ENCODE data around the gene NOS2.
A peak's percentile ranks its signal among the peaks of the same experiment; 100 is the strongest.
"Not testable (repeated sequence)": the region's sequence is repeated elsewhere in the genome, so short reads cannot be mapped to it uniquely, and the experiment has no call there.

NOS2 gene

DNA sequence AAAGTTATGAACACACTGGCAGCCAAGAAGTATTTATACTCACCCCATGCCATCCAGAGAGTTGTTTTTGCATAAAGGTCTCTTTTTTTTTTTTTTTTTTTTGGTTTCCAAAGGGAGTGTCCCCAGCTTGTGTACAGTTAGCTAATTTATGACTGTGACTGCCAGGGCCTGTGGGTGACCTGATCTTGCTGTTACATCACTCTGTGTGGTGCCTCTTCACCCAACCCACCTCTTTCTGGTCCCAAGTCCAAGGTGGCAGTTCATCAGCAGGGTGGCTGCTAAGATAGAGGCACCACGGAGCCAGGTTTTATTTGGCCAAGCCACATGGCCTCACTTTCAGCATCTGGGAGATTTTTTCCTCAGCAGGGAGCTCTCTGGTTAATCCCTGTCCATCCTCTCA lies at the start of gene NOS2:
Gene NOS2 (minus strand): TSS at position 8 of the 400 bp plus-strand sequence. CDS start 1,720 bp downstream, outside the sequence.
- no peak for DNase-seq

DNA sequence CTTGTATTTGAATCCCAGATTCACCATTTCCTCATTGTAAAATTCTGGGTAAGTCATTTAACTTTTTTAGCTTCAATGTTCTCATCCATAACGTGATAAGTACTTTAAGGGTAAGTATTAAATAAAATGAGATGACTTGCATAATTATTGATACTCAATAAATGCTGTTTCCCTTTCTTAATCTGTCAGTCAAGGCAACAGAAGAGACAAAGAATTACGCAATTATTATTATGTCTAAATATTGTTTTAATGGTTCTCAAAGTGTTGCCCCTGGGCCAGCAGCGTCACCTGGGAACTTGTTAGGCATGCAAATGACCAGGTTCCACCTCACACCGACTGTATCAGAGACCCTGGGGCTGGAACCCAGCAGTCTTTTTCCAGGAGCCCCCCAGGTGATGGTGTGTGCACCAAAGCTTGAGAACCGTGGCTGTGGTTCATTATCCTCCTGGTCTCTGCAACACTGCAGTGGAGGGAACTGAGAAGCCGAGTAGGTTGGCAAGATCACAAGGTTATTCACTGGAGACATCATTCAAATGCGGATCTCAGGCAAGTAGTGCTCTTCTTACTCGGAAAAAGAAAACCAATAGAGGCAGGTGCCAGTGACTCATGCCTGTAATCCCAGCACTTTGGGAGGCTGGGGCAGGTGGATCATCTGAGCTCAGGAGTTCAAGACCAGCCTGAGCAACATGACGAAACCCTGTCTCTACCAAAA lies 49.3 kb upstream of the NOS2 start:
- DNase-seq: no peak

DNA sequence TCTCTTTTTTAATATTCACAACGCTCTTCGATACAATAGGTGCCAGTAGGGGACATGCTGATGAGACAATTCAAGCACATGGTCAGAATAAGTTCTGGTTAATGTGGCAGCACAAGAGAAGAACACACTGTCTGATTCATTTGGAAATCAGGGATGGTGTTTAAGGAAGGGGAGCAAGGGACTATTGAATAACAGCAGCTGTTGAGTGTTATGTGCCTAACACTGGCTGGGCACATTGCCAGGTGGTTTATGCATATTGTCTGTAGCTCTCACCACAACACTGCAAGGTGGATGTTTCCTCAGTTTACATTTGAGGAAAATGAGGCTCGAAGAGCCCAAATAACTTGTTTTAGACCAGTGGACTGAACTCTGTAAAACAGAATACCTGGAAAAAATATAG lies 48.6 kb upstream of the NOS2 start:
- DNase-seq: no peak

DNA sequence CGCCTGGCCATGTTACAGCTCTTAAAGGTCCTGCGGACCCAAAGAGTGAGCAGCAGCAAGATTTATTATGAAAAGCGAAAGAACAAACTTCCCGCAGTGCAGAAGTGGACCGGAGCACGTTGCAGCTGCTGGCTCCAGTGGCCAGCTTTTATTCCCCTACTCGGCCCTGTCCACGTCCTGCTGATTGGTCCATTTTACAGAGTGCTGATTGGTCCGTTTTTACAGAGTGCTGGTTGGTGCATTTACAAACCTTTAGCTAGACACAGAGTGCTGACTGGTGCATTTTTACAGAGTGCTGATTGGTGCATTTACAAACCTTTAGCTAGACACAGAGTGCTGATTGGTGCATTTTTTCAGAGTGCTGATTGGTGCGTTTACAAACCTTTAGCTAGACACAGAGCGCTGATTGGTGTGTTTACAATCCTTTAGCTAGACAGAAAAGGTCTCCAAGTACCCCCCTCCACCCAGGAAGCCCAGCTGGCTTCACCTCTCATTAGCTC lies 46.5 kb upstream of the NOS2 start:
- DNase-seq: not testable (repeated sequence)

DNA sequence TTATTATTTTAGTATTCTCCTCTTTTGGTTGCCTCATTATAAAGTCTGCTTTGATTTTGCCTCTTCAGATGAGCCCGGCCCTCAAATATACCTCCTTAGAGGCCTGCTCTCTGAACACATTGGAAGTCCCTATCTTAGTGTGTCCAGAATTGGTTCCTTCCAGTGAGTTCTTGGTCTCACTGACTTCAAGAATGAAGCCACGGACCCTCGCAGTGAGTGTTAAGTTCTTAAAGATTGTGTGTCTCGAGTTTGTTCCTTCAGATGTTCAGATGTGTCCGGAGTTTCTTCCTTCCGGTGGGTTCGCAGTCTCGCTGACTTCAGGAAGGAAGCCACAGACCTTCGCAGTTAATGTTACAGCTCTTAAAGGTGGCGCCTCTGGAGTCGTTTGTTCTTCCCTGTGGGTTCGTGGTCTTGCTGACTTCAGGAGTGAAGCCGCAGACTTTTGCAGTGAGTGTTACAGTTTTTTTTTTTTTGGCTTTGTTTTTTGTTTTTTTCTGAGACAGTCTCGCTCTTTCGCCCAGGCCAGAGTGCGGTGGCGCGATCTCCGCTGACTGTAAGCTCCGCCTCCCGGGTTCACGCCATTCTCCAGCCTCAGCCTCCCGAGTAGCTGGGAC lies 45.8 kb upstream of the NOS2 start:
- peak; percentile 23 for DNase-seq

DNA sequence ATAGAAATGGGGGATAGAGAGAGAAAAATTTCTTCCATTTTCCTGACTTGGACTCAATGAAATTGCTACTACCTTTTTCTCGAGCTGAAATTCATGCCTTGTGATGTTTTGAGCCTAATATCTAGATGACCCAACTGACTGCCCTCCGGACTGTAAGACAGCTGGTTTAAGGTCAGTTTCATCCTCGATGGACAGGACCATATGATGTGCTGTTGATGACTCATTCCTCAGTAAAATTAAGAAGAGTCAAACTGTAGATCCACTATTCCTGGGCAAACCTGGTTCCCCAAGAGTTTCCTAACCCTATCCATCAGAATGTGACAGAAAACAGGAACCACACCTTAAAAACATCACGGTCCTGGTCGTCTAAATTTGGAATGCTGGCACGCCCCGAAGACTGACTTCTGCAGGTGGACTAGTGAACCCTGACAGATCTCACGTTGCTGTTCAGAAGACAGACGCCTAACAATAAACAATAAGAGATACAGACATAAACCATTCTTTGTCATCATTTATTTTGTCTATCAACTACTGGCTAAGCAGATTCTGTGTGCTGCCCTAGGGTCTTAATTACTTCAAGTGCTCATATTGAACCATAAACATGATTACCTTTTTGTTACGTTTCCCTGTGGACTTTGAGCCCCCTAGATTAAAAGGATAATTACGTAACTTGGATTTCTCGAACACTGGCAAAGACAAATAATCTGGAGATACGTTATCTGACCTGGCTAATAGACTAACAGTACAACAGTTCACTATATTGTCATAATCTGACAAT lies 45.1 kb upstream of the NOS2 start:
- no peak for DNase-seq

DNA sequence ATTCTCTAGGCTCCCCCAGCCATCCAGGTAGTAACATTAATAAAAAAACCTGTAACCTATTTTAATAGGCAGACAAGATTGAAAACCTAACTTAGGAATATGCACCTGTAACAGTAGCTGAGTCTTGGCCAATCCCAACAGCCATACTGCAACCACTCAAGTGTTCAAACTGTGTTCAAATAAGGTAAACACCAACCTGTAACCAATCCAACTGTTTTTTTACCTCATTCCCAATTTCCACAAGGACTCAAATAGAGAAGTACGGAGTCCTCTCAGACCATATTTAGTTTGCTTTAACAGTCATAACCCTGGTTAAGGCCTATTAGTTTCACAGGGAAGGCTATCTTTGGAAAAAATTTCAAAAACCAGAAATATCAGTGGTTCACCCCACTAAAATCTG lies 40.4 kb upstream of the NOS2 start:
- no peak for DNase-seq

DNA sequence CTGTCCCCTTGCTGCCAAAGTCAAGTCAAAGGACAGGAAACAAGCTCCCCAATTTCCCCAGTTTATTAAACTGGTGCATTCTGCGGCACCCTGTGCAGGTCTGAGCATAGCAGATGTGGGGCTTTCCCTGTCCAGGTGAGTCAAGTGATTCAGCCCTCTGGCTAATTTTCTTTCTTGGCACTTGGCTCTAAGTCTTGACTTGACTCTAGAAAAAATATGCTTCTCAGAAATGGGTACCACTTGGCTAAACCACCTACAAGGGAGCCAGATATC lies 40.0 kb upstream of the NOS2 start:
- not testable (repeated sequence) for DNase-seq

DNA sequence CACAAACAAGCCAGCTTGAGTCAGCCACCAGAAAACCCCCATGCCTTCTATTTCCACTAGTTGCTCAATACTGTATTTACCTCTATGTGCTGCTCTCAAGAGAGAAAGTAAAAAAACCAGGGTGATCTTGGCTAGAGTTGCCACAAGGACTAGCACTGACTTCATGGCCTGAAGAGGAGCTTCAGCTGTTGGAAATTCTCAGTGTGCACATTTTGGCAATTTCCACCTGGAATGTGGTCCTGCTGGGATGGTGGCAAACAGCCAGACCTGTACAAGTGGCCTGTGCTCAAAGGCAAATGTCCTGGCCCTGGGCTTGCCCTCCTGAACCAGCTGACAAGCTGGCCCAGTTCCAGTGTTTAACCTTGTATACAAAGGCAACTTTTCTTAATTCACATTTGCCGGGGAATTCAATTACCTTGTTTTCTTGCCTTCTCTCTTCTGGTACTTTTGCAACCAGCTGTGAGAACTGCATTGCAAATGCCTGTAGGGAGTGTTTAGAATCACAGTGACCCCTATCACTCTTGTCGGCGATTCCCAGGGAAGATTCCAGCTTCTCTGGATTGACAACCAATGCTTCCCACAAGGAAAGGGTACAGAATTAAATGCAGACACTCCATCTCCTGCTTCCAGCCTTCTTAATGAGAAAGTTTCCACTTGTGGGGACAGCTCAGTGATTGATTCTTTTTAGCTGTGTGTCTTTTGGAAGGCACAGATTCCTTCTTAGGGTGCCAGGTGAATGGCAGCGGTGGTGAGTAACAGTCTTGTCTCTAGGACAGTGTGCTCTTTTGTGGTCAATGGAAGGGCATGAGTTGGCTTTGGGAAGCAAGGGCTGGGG lies 39.5 kb upstream of the NOS2 start:
- not testable (repeated sequence) for DNase-seq

DNA sequence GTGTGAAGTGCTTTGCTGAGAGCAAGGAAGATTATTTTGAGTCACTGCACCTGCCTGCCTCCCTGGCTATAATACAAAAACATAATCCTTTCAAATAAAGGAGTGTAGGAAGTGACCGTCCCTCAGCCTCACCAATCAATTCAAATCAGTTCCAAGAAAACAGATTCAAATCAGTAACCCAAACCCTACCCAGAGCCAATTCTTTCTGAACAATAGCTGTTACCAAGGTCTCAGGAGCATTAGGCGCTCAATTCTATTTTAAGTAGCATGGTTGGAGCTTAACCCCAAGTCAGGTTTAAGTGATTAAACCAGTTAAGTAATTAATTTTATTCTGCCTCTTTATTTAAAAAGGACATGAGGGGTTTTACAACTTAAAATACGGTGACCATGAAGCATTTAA lies 38.3 kb upstream of the NOS2 start:
- not testable (repeated sequence) for DNase-seq

DNA sequence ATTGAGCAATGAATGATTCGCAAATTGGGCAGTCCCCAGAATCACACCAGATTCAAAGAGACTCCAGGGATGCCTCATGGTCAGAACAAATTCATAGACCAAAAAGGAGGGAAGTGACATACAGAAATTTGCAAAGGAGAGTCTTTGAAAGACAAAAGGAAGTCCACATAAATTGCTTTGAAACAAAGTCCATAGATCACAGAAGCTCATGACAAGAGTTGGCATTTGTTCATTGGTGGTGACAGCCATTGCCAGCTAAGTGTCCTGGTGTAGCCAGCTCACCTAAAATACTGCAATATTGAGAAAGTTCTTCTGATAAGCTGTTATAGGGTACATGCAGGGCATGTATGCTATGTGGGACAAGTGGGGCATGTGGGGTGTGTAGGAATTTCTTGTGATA lies 37.4 kb upstream of the NOS2 start:
- DNase-seq: not testable (repeated sequence)

DNA sequence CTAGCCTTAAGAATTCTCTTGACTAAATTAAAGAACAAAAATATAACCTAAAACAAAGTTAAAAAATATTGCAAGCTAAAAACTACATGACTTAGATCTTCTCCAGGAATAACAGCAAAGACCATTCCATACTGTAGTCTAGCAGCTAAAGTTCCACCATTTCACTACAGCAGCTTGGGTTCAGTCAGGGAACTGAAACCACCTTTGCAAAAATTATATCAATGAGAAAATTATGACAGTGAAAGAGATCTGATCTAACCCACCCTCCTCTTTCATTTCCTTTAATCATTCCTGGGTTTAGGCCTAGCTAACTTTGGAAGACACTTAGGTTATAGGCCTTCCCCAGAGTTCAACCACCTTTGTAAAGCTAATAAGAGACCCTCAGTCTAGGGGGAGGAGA lies 36.3 kb upstream of the NOS2 start:
- DNase-seq: no peak

DNA sequence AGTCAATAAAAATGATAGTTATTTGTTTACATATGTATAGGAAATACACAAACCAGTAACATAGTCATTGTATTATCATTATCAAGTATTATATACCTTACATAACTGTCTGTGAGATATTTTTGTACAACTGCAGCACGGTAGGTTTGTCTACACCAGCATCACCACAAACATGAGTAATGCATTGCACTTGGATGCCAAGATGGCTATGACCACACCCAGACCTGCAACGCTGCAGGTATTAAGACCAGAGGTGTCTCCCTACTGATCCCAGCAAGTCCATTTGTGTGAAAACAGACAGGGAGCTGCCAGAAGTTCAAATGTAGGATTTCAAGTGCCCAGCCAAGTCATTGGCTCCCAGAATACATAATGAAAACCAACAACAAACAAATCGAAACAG lies 34.2 kb upstream of the NOS2 start:
- DNase-seq: no peak

DNA sequence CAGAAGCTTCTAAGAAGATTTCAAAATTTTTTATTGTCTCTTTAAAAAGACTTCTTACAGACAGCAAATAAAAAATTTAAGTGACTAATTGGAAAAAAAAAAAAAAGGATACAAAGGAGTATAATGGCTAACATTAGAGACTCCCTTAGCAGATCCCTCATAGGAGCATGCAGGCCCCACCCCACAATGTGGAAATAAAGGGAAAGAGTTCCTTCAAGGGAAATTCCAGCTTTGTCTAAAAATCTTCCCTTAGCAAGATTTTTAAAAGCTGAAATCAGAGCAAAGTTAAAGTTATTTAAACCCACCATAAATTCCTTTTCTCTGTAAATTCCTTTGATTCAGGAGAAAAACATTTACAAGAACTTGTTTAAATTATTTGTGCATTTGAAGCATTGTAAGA lies 32.5 kb upstream of the NOS2 start:
- no peak for DNase-seq

DNA sequence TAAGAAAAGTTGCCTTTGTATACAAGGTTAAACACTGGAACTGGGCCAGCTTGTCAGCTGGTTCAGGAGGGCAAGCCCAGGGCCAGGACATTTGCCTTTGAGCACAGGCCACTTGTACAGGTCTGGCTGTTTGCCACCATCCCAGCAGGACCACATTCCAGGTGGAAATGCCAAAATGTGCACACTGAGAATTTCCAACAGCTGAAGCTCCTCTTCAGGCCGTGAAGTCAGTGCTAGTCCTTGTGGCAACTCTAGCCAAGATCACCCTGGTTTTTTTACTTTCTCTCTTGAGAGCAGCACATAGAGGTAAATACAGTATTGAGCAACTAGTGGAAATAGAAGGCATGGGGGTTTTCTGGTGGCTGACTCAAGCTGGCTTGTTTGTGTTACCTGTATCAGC lies 29.6 kb upstream of the NOS2 start:
- not testable (repeated sequence) for DNase-seq

DNA sequence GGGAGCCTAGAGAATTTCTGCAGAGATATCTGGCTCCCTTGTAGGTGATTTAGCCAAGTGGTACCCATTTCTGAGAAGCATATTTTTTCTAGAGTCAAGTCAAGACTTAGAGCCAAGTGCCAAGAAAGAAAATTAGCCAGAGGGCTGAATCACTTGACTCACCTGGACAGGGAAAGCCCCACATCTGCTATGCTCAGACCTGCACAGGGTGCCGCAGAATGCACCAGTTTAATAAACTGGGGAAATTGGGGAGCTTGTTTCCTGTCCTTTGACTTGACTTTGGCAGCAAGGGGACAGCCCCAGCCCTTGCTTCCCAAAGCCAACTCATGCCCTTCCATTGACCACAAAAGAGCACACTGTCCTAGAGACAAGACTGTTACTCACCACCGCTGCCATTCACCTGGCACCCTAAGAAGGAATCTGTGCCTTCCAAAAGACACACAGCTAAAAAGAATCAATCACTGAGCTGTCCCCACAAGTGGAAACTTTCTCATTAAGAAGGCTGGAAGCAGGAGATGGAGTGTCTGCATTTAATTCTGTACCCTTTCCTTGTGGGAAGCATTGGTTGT lies 28.9 kb upstream of the NOS2 start:
- not testable (repeated sequence) for DNase-seq

DNA sequence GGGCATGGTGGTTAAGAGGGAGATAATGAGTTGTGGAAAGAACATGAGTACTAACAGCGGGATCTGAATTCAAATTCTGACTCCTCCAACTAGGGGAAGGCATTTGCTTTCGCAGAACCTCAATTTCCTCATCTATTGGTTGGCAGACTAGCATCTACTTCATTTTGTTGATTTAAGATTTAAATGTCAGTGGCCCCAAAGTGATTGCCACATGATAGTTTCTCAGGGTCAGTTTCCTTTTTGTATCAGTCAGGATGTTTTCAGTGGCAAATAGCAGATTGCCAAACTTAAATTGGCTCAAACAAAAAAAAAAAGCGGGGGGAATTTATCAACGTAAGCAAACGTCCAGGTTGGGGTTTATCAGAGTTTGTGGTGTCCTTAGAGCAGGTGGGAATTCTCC lies 25.1 kb upstream of the NOS2 start:
- no peak for DNase-seq

DNA sequence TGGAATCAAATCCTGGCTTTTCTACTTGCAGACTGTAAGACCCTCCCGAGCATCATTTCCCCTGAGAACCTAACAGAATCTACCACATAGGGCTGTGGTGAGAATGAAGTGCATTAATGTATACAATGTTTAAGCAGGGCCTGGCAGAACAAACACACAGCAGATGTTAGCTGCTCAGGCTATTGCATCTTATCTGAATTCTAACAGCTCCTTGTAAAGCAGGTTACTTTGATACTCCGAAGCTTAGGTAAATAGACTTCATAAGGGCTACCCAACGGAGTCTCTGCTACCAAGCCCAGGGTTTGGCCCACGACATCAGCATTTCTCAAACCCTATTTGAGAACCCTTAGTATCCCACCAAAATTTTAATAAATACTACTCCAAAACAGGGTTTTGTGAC lies 24.4 kb upstream of the NOS2 start:
- DNase-seq: no peak

DNA sequence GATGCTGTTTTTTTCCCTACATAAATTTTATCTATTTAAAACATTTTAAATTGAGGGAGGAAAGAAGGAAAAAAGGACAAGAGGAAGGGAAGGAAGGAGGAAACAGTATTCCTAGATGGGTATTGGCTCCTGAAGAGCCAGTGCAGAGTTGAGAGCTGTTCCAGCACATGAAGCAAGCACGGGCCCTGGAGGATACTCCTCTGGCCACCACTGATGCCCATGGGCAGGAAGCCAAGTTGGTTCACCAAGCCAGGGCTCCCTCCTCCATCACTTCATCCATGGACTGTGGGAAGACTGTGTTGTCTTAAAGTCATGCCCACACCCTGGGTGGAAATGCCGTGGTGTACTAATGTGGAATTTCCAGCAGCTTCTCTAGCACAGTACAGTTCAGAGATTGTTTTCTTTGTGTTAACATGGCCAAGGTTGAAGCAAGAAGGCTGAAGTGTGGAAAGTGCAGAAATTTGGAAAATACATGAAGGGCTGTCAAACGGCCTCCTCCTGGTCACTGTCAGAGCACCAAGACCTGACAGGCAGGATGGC lies 23.9 kb upstream of the NOS2 start:
- DNase-seq: no peak

DNA sequence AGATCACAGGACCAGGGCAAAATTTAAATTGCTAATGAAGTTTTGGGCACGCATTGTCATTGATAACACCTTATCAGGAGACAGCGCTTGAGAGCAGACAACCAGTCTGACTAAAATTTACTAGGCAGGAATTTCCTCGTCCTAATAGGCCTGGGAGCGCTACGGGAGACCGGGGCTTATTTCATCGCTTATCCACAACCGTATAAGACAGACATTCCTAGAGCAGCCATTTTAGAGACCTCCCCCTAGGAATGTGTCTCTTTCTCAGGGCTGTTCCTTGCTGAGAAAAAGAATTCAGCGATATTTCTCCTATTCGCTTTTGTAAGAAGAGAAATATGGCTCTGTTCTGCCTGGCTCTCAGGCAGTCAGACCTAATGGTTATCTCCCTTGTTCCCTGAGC lies 21.8 kb upstream of the NOS2 start:
- DNase-seq: not testable (repeated sequence)

DNA sequence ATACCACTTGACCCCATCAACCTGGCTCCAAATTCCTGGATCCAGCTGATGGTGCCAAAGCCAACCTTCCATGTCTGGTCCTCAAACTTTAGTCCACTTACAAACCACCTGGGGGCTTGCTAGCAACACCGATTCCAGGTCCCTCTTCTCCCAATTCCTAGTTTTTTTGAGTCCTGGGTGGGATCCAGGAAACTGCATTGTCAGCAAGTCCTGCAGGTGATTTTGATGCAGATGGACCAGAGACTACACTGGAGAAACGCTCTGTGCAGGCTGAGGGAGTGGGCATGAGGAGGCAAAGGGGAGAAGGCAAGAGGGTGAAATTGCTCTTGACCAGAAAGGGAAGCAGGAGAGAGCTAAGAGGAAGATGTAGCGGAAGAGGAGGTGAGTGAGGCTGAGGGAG lies 21.0 kb upstream of the NOS2 start:
- no peak for DNase-seq

DNA sequence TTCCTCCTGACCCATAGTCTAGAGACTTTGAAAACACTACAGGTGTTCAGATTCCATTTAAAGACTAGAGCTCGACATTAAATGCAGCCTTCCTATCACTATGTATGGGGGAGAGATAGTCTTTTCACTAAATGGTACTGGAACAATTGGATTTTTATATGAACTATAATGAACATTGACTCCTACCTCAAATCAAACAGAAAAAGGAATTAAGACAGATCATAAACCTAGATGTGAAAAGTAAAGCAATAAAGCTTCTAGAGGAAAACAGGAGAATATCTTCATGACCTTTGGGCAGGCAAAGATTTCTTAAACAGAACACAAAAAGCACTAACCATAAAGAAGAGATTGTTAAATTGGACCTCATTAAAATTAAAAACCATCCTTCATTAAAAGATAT lies 18.8 kb upstream of the NOS2 start:
- no peak for DNase-seq
